GM19025 (cell line): ENCODE results near the gene DNM3.

Experiments used
- ATAC-seq: cut with Tn5 transposase; IDR thresholded peaks from one replicate; pipeline ENCODE4 v1.9.1; 2021; ENCODE audit warnings: mild to moderate bottlenecking, low read depth, moderate library complexity; ENCODE audit not compliant: unreplicated experiment

Gene DNM3

DNA sequence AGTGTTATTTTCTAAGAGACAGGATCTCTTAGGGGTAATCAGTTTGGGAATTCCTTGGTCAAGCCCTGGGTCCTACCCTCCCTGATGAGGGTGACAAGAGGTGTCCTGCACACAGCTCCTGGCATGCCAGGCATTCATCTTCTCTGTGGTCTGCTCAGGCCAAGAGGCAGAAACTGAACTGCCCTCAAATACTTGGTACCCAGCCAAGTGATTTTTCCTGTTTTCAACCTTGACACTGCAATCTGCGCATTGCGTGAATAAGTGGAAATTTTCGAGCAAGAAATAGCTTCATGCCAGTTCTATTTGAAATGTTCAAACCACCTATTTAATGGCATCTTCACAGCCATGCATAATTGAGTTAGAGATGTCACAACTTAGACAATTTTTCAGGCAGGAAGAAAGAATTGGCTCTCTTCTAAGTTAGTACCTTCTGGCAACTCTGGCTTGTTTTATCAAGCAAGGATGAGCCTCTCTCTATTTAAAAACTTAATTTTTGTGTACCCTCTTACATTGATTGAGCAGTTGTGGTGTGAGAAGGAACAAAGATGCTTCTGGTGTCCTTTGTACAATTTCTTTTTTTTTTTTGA lies 27.0 kb downstream of the DNM3 start:
- no peak for ATAC-seq

DNA sequence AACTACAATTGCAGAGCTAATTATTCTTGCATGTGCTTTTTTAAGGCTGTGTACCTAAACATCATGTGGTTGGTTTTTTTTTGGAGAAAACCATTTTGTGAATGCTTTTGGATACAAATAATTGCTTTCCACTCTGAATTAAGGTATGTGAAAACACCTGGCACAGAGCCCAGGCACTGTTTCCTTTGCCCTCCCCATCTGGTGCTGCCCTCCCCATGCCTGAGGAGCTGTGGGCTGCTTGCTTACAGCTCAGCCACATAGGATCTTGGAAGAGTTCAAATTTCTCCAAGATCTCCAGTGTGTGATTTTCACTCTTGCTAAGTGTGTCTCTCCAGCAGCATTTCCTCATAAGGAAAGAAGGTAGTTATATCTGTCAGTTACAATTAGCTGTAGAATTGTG lies 27.8 kb downstream of the DNM3 start:
- no peak for ATAC-seq

DNA sequence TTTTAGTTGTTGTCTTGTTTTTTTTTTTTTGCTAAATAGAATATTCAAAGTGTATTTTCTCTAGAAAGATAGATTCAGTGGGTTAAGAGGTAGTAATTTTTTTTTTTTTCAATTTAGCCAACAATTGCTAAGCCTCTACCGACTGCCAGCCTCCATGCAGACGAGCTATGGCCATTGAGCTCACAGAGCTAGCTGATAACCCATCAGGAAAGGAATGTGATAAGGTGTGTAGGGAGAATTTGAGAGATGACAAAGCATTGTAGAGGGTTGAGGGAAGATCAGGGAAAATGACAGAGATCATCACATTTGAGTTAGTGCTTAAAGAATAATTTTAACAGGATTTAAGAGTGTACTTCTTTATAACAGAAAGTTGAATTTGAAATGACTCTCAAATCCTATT lies 30.6 kb downstream of the DNM3 start:
- ATAC-seq = no peak

DNA sequence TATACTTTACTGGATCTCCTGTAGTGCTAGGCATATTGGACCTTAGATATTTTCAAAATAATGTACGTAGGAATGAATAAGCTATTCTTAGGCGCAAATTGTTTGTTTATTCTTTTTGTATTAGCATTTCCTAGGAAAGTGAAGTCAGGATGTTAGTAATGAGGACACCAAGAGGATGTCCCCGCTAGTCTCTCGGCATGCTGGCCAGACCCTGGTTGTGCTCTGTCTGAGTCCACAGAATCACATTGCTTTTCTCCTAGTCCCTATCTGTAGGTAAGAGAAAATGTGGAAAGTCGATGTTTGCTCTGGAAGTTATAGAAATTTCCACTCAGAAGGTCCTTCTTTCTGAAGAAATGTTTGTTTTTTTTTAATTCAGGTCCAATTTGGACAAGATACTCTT lies 31.1 kb downstream of the DNM3 start:
- no peak for ATAC-seq

DNA sequence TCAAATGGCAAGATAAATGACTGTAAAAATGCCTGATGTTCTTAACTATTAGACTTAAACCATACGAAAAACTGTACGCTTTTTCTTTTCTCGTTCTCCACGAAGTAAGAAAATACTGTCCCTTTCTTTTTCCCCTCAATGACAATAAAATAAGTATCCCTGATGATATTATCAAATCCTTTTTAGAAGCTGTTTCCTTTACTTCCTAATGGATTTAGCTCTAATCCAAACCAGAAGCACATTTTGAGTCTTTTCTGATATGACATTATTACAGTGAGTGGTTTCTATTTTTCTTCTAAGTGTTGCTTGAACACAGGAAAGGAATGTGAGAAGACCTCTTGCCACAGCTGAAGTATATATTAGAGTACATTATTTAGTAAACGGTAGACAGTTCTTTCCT lies 32.4 kb downstream of the DNM3 start:
- ATAC-seq = no peak

DNA sequence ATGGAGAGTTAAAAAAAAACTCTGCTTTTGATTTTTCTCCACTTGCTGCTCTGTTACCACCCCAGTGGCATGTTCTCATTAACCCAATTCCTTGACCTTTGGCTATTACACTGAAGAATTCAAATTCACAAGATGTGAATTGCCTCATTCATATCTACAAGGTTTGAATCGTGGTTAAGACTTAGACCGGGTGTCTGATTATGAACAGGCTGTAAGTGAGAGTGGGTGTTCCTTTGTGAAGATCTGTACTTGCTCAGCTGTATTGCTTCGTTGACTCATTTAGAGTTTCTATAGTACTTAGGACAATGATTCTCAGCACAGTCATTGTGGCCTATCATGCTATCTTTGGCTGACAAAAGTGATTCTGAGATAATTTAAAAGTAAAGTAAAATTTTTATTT lies 36.4 kb downstream of the DNM3 start:
- no peak for ATAC-seq

DNA sequence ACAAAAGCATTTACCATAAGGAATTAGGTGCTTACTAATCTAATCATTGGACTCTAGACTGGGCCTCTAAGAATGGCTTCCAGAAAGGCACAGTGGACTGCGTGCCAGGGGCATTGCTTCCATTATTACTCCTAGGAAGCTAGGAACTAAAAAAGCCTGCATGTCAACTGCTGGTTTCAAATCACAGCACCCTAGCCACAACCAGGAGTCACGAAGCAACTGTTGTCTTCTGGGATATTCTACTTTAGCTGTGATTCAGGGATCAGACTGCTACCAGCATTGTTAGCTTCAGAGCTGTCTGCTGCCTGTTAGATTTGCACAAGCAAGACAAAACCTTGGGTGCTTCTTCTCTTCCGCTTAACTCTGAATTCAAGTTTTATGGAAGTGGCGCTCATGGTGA lies 38.3 kb downstream of the DNM3 start:
- no peak for ATAC-seq

DNA sequence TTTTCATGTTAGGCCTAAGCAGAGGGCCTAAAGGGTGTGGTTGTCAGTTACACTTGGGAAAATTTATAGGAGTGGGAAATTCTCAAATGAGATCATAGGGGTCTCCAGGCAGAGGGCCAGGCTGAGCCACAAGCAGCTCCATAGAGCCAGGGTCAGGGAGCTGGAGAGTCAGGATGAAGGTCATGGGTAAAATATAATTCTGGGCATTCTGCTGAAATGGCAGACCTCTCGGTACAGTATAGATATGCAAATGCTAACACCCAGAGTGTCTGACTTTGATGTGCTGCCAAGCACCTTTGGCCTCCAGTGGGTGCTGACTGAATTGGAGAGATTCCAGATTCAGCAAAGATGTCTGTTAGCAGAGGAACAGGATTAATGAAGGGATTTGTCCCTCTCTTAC lies 40.1 kb downstream of the DNM3 start:
- ATAC-seq = no peak

DNA sequence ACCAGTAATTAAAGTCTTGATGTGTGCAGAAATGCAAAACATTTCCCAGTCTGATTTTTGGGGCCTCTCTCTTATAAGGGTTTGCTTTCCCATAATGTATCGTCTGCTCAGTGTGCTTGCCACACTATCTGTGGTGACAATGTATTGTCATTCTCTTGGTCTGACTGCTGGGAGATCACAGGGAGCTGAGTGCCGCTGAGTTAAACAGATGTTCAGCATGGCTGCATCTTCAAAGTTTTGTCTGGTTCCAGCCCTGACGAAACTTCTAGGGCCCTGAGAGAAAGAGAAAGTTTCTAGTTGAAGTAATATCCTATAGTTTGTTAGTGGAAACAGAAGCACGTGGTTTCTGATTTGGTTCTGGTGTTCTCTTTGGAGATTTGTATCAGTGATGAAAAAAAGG lies 42.6 kb downstream of the DNM3 start:
- no peak for ATAC-seq

DNA sequence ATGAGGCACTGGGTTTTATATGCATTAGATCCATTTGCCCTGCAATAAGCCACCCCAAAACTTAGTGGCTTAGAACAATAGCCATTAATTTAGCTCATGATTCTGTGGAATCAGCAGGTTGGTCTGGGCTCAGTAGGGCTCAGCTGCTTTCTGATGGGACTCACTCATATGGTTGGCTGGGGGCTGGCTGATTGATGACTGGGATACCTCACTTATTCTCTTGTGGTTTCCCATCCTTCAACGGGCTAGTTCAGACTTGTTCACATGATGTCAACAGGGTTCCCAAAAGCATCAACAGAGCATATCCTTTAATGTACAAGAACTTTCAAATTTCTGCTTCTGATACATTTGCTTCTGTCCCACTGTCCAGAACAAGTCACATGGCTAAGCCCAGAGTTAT lies 43.2 kb downstream of the DNM3 start:
- no peak for ATAC-seq

DNA sequence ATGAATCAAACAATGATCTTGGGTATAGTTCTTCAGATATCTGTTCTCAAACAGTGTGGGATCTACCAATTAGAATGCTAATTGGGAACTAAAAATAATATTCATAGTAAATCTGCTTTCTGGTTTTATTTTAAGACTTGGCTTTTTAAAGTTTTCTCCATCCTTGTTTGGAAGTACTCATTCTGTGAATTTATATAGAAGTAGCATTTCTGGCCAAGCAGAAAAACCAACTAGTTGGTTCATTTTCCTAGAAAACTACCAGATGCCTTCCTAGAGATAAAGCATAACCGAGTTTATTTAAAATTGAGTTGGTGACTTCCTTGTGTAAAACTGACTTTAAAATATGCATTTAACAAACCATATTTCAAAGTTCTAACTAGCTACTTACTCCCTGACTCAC lies 48.8 kb downstream of the DNM3 start:
- no peak for ATAC-seq

DNA sequence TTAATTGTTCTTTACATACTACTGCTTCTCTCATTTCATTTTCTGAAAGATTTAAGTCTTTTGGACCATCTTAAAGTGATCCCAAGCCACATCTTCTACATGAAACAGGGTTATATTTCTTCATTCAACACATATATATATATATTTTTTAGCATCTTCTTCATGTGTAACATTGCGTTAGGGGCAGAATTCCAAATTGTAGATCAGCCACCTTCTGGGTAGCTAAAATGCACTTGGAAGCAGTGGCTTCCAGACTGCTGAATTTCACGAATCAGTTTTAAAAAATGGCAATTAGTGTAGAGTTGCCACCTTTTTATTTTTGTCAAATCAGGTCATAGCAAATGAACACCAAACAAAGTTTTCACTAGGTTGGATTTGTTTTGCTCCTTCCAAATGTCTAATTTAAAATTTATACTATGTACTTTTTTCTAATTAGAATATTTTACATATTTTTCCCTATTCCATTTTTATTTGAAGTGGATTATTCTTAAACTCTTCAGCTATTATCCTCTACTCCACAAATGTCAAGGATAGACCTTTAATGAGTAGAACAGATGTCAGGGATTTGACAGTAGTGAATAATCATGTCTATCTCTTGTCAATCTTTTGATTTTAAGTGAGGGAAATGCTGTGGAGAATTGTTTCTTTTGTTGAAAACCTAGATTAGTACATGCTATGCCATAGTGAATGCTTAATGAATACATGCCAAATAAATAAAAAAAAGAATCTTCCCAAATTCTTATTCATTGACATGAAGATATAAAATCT lies 55.8 kb downstream of the DNM3 start:
- ATAC-seq = no peak

DNA sequence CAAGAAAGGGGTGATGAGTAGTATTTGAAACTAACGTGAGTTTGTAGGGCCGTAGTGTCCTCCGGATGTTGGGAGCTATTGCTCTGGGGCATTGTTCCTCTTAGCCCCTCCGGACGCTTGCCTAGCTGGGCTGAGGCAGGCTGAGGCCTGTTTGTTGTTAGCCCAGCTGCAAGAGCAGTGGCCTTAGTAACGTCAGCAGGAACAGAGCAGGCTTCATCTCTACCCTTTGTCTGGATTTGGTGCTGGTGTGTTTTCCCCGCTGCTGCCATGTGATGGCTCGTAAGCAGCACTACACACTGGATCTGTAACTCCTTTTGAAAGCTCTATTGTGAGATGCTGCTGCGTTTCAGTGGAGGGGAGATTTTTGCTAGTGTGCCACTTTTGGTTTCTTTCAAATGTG lies 57.6 kb downstream of the DNM3 start:
- ATAC-seq = no peak

DNA sequence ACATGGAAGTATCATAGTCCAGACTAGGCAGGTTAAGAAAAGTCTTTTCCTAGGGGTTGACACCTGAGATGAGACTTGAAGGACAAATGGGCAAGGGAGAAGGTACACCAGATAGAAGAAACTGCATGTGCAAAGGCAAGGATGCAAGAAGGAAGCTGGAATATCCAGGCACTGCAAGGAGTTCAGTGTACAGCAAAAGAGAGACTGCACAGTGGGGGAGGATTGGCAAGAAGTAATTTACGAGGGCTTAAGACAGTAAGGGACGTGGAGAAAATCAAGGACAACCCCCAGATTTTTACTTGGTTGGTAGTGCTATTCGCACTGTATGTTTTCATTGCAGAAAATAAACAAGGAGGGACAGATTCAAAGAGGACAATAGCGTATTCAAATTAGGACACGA lies 58.5 kb downstream of the DNM3 start:
- no peak for ATAC-seq

DNA sequence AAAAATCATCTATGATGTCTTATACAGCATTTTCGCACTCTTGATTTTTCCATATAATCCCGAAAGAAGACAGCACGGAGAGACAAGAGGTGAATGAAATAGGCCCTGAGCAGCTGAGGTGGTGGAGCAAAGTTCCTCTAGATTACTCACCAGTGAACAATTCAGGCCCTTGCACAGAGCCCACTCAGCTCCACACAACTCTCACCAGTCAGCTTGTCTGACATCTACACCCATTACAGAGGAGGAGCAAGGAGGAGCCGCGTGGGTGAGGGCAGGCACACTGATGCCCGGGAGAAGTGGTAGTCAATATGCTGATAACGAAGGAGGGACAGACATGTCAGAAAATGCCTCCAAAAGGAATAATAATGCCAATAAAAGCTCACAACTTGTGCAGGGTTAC lies 59.9 kb downstream of the DNM3 start:
- no peak for ATAC-seq

DNA sequence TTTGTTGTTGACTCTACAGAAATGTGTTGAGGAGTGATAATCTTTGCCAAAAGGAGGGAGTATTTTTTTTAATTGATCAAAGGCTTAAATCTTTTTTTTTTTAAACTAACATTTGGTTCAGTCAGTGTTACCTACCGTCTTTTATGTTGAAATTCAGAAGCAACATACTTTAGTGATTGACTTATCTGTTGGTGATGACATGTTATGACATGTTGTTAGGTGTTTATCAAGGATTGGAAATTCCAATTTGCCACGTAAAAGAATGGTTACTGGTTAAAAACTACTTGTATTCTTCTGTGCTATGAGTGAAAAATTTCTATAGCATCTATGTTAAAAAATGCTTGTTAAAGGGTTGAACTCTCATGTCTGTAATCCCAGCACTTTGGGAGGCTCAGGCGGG lies 61.2 kb downstream of the DNM3 start:
- no peak for ATAC-seq

DNA sequence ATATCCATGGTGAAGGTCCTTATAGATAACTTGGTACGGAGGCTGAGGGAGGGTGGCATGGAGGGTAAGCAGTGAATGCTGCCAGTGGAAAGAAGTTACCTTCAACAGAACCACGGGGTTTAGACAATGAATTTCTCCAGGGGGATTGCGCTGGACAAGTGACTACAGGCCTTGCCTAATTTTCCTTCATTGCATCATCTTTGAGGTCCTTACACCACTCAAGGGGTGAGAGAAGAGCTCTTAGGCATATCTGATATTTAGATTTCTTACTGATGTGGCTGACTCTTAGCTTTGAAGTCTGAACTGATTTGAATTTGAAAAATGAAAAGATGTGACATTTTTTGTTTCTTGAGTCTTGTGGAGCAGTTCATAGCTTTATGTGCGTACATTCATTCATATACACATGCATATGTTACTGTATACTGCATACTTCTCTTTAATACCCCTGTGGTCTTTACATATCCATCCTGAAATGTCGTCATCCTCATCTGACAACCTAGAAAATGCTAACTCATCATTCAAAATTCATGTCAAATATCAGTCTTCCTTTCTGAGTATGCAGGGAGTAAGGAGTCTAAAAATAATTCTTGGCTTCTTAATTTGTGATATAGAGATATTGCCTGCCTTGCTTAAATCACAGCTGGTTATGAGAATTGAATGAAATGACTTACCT lies 63.6 kb downstream of the DNM3 start:
- no peak for ATAC-seq

DNA sequence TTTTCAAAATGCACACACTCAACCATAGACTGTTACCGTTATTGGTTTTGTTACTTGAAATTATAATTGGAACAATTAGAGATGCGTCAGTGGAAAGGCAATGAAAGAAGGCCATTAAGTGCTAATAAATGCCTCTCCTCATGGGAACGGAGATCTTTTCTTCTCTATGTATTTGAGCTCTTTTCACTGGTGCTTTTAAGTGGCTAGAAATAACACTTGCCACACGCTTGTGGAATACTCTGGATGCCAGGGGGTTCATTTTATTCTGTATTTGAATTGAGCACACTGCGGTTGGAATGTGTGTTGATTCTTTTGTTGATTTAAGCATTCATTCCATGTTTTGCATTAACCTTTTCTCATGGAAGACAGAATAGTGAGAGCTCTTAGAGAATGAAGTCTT lies 68.4 kb downstream of the DNM3 start:
- no peak for ATAC-seq

DNA sequence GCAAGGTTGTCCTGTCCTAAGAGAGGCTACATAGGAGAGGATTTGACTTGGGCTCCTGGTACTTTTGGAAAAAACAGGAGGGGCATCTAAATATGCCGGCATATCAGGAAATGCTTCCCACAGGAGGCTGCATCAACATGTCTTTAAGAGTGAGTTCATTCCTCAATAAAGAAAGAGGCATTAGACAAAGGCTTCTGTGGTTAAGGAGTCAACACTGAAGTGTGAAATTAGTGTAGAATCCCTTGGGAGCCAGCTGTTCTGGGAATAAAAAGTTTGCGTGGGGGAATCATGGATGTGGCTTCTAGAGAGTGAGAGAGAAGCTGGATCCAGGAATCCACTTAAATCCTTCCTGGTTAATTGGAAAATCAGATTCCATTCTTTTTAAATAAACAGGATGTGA lies 69.5 kb downstream of the DNM3 start:
- ATAC-seq = no peak

DNA sequence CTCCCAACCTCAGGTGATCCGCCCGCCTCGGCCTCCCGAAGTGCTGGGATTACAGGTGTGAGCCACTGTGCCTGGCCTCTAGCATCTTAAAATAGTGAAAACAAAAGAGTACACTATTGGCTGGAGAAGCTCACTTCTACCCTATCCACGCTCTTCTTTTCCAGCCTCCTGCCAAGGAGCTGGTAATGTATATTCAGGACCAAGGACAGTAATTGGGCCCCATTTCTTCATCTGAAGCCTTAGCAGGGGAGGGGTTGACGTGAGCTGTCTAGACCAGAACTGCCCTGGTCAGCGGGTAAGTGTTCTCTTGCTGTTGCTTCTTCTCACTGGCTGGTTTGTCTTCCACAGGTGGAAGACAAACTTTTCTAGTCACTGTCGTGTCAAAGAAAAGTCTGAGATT lies 70.2 kb downstream of the DNM3 start:
- no peak for ATAC-seq

DNA sequence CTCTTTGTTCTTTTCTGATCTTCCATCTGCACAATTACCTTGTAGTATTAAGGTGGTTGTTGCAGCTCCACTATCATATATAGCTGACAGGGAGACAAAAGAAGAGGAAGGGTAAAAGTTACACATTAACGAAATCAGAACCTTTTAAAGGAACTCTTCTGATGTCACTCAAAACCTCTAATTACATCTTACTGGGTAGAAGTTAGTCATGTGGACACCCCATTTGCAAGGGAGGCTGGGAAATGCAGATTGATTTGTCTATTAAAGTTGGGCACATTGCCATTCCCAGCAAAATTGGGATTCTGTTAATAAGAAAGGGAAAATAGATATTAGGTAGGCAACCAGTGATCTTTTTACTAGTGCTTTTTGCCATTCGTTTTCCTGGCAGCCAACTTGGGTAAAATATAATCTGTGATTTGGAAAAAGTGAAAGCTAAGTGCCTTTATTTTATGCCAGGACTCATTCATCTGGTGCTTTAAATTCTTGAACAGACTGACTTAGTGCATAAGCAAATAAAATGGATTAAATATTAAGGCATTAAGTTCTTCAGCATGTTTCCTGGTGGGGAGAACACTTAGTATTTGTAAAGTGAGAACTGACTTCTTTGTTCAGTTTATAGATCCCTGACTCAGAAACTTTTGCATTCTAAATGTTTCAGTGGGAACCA lies 71.3 kb downstream of the DNM3 start:
- ATAC-seq = no peak

DNA sequence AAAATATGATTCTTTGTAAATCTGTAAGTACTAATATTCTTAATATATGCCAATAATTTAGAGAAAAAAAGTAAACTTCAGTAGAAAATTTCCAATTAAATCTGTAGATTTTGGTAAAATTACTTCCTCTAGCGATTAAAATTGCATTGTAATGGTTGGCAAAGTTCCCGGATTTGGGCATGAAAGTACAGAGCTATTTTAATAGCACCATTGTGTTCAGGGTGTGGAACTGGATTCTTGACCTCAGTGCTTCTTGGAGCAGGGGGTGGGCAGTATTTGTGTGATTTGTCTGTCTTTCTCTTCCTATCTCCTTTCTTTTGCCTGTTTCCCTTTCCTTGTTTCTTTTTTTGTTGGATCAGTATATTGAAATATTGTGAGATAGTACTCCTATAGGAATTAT lies 72.1 kb downstream of the DNM3 start:
- ATAC-seq = no peak
